Measurements from ENCODE around the gene PCDHB6. TPM values are rescaled to one million over a fixed set of nuclear protein-coding genes. Genes with fewer than 3 reads are reported as not detected.

PCDHB6 gene
- total and polyA plus RNA-seq, 2 of the 13 experiments (the other 11 are each of a cell fraction or from before 2014, with no cell fraction given) = 0.01 to 0.04 TPM

DNA sequence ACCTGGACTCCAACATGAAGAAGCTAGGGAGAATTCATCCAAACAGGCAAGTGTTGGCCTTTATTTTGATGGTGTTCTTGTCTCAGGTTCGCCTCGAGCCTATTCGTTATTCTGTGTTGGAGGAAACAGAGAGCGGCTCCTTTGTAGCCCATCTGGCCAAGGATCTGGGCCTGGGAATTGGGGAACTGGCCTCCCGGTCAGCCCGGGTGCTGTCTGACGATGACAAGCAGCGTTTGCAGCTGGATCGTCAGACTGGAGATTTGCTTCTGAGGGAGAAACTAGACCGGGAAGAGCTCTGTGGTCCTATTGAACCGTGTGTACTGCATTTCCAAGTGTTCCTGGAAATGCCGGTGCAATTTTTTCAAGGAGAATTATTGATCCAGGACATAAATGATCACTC is 27.9 kb upstream of the PCDHB6 start:
- Histone ChIP-seq H3K4me1 (ENCODE audit: insufficient read depth, low read length) (no peaks in the 10 kb centered on the region), H4K20me1 (ENCODE audit: insufficient read depth, low read length) (no peaks in the 10 kb centered on the region), H2AFZ (ENCODE audit: low read length) (no peak overlapping the region), H3K4me2 (ENCODE audit: low read depth, low read length) (0 out of 2 replicates have a peak overlapping the region, but pooled peaks have one; percentile 21), H3K27me3 (ENCODE audit: control insufficient read depth in 1 of 2, insufficient read depth in 2 of 2, low read length in 2 of 2) (no peaks in the 10 kb centered on the region; a peak in 1 of 5 replicates), H3K9ac (ENCODE audit: insufficient read depth, low read depth, low read length) (no peak overlapping the region), H3K9me3 (ENCODE audit: low read length) (no peaks in the 10 kb centered on the region), H3K27ac (ENCODE audit: extremely low read length, insufficient read depth, low read length) (no peak overlapping the region), H3K4me3 (replicated peaks in 1 of 3; ENCODE audit: insufficient read depth in 1 of 3, low read depth in 2 of 3, low read length in 3 of 3) (no peak overlapping the region), H3K36me3 (replicated peaks in 1 of 2; ENCODE audit: control insufficient read depth in 1 of 2, insufficient read depth in 2 of 2, low read length in 2 of 2) (no peaks in the 10 kb centered on the region), H3K79me2 (ENCODE audit: insufficient read depth, low read length) (no peaks in the 10 kb centered on the region)
- intact Hi-C loops (cut with micrococcal nuclease; ENCODE audit: unreplicated experiment) = no loop called here
- FAIRE-seq (no peak), ATAC-seq (no peak), DNase-seq (ENCODE audit: low spot score) (no peak)
- no TSS peak for BruUV-seq (replicated peaks)
- ChIA-PET POLR2A (no interaction called here), CTCF (ENCODE audit: low intra/inter-chr PET ratio, low total read pairs) (no interaction called here)
- in situ Hi-C loops (cut with HindIII; ENCODE audit: extremely low pct_ligation_motif_present, low pct_unique_long_range_greater_than_20kb) = no loop called here
- no peak for TF ChIP-seq HOXD1 (CRISPR knock-in tag; IDR thresholded peaks at IDR 0.05)
- TF ChIP-seq ZNF260 (CRISPR knock-in tag; IDR thresholded peaks at IDR 0.05; ENCODE audit: borderline replicate concordance, low read depth) = no peak
- TF ChIP-seq, protein P1, sequence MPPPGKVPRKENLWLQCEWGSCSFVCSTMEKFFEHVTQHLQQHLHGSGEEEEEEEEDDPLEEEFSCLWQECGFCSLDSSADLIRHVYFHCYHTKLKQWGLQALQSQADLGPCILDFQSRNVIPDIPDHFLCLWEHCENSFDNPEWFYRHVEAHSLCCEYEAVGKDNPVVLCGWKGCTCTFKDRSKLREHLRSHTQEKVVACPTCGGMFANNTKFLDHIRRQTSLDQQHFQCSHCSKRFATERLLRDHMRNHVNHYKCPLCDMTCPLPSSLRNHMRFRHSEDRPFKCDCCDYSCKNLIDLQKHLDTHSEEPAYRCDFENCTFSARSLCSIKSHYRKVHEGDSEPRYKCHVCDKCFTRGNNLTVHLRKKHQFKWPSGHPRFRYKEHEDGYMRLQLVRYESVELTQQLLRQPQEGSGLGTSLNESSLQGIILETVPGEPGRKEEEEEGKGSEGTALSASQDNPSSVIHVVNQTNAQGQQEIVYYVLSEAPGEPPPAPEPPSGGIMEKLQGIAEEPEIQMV (CRISPR knock-in tag; IDR thresholded peaks at IDR 0.05; ENCODE audit: low read depth) = no peak
- TF ChIP-seq, protein P2, sequence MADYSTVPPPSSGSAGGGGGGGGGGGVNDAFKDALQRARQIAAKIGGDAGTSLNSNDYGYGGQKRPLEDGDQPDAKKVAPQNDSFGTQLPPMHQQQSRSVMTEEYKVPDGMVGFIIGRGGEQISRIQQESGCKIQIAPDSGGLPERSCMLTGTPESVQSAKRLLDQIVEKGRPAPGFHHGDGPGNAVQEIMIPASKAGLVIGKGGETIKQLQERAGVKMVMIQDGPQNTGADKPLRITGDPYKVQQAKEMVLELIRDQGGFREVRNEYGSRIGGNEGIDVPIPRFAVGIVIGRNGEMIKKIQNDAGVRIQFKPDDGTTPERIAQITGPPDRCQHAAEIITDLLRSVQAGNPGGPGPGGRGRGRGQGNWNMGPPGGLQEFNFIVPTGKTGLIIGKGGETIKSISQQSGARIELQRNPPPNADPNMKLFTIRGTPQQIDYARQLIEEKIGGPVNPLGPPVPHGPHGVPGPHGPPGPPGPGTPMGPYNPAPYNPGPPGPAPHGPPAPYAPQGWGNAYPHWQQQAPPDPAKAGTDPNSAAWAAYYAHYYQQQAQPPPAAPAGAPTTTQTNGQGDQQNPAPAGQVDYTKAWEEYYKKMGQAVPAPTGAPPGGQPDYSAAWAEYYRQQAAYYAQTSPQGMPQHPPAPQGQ (CRISPR knock-in tag; IDR thresholded peaks at IDR 0.05; ENCODE audit: borderline replicate concordance) = no peak
- no peak for TF ChIP-seq PLRG1 (conservative IDR thresholded peaks at IDR 0.05)
- TF ChIP-seq SNRNP70 (IDR thresholded peaks at IDR 0.05; ENCODE audit: low read depth, low read length) = no peak
- TF ChIP-seq MAZ (IDR thresholded peaks at IDR 0.05; ENCODE audit: borderline replicate concordance, low read depth, low read length) = no peak
- TF ChIP-seq MAZ (CRISPR knock-in tag; IDR thresholded peaks at IDR 0.05; ENCODE audit: low read depth) = no peak
- TF ChIP-seq ZBTB38 (CRISPR knock-in tag; IDR thresholded peaks at IDR 0.05) = no peak
- TF ChIP-seq, protein P3, sequence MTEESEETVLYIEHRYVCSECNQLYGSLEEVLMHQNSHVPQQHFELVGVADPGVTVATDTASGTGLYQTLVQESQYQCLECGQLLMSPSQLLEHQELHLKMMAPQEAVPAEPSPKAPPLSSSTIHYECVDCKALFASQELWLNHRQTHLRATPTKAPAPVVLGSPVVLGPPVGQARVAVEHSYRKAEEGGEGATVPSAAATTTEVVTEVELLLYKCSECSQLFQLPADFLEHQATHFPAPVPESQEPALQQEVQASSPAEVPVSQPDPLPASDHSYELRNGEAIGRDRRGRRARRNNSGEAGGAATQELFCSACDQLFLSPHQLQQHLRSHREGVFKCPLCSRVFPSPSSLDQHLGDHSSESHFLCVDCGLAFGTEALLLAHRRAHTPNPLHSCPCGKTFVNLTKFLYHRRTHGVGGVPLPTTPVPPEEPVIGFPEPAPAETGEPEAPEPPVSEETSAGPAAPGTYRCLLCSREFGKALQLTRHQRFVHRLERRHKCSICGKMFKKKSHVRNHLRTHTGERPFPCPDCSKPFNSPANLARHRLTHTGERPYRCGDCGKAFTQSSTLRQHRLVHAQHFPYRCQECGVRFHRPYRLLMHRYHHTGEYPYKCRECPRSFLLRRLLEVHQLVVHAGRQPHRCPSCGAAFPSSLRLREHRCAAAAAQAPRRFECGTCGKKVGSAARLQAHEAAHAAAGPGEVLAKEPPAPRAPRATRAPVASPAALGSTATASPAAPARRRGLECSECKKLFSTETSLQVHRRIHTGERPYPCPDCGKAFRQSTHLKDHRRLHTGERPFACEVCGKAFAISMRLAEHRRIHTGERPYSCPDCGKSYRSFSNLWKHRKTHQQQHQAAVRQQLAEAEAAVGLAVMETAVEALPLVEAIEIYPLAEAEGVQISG (CRISPR knock-in tag; IDR thresholded peaks at IDR 0.05) = no peak
- TF ChIP-seq POLR2G (IDR thresholded peaks at IDR 0.05; ENCODE audit: low read depth, low read length) = no peak
- TF ChIP-seq TOPORS (CRISPR knock-in tag; IDR thresholded peaks at IDR 0.05) = no peak
- no peak for TF ChIP-seq MLLT10 (CRISPR knock-in tag; IDR thresholded peaks at IDR 0.05)
- no peak for TF ChIP-seq CREM (IDR thresholded peaks at IDR 0.05)
- TF ChIP-seq CREM (CRISPR knock-in tag; IDR thresholded peaks at IDR 0.05) = no peak
- no peak for TF ChIP-seq NRL (CRISPR knock-in tag; IDR thresholded peaks at IDR 0.05; ENCODE audit: borderline replicate concordance)
- no peak for TF ChIP-seq MED1 (CRISPR knock-in tag; IDR thresholded peaks at IDR 0.05)
- TF ChIP-seq FOXO1 (CRISPR knock-in tag; IDR thresholded peaks at IDR 0.05) = no peak
- TF ChIP-seq CBX2 (IDR thresholded peaks at IDR 0.05; ENCODE audit: low read depth, low read length) = no peak
- no peak for TF ChIP-seq CBX2 (CRISPR knock-in tag; IDR thresholded peaks at IDR 0.05; ENCODE audit: low read depth)
- WGBS (ENCODE audit: low lambda C conversion rate) = 22% methylated on average over 12 of the region's 12 CpGs
